ENCODE data around the gene UTS2R.

DNA sequence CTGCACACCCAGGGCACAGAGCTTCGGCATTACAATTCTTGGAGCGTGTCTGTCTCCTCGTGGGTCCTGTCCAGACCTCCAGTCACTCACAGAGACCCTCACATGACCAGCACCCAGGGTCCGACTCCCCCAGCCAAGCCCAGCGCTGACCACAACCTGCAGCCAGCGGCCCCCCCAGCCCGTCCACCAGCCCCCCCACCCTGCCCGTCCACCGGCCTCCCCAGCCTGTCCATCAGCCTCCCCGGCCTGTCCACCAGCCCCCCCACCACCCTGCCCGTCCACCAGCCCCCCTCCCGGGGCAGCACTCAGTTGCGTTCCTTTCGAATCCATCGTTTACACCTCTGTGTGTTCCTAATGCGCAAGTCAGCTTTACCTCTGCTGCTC is 43.8 kb upstream of the UTS2R start:
- TF ChIP-seq, protein P1, sequence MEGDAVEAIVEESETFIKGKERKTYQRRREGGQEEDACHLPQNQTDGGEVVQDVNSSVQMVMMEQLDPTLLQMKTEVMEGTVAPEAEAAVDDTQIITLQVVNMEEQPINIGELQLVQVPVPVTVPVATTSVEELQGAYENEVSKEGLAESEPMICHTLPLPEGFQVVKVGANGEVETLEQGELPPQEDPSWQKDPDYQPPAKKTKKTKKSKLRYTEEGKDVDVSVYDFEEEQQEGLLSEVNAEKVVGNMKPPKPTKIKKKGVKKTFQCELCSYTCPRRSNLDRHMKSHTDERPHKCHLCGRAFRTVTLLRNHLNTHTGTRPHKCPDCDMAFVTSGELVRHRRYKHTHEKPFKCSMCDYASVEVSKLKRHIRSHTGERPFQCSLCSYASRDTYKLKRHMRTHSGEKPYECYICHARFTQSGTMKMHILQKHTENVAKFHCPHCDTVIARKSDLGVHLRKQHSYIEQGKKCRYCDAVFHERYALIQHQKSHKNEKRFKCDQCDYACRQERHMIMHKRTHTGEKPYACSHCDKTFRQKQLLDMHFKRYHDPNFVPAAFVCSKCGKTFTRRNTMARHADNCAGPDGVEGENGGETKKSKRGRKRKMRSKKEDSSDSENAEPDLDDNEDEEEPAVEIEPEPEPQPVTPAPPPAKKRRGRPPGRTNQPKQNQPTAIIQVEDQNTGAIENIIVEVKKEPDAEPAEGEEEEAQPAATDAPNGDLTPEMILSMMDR (IDR thresholded peaks at IDR 0.05) = no peak
- TF ChIP-seq POLR2A (IDR thresholded peaks at IDR 0.05) = no peak
